Endometrial microvascular endothelial cells (primary cell): ENCODE measurements around the gene DPYSL5. TPM values are rescaled to one million over a fixed set of nuclear protein-coding genes. Genes with fewer than 3 reads are reported as not detected.
"Not testable (repeated sequence)": the region's sequence is repeated elsewhere in the genome, so short reads cannot be mapped to it uniquely, and the experiment has no call there.

ENCODE experiments used
- in situ Hi-C: cut with HindIII; loops from 2 replicates; pipeline ENCODE4 v1.10.0; 2017; ENCODE audit warnings: low sequenced_read_pairs, low pct_unique_long_range_greater_than_20kb; ENCODE audit errors: inconsistent ontology term
- total RNA-seq: library from RNA; depleted of rRNA; stranded (reverse); fragments of >200 nt; gene quantifications from one replicate; pipeline ENCODE4 v1.2.3, GENCODE V29; 2015; ENCODE audit errors: inconsistent ontology term

Gene DPYSL5
- total RNA-seq, result not detected

GRCh38 chr2:26847655-26848335 is at the start of gene DPYSL5:
TSS of gene DPYSL5 (plus strand) at chr2:26848132. CDS start at chr2:26898500, 50,368 bp downstream.
- in situ Hi-C loops, result no loop called here

GRCh38 chr2:26801328-26801727 is 46.6 kb upstream of the DPYSL5 start:
- in situ Hi-C loops, result no loop called here

GRCh38 chr2:26801796-26802195 is 46.1 kb upstream of the DPYSL5 start:
- in situ Hi-C loops, result no loop called here

- in situ Hi-C loops, result no loop called here
Measured at GRCh38 chr2:26805241-26805676, 42.7 kb upstream of the DPYSL5 start.

GRCh38 chr2:26807788-26808460 is 40.0 kb upstream of the DPYSL5 start:
- in situ Hi-C loops, result no loop called here

- in situ Hi-C loops, result no loop called here
Measured at GRCh38 chr2:26809211-26809610, 38.7 kb upstream of the DPYSL5 start.

- in situ Hi-C loops, result no loop called here
Measured at GRCh38 chr2:26809876-26810577, 37.9 kb upstream of the DPYSL5 start.

GRCh38 chr2:26811261-26811660 is 36.7 kb upstream of the DPYSL5 start:
- in situ Hi-C loops, result no loop called here

GRCh38 chr2:26811791-26812694 is 35.9 kb upstream of the DPYSL5 start:
- in situ Hi-C loops, result no loop called here

GRCh38 chr2:26812731-26813130 is 35.2 kb upstream of the DPYSL5 start:
- in situ Hi-C loops, result no loop called here

GRCh38 chr2:26814072-26814765 is 33.7 kb upstream of the DPYSL5 start:
- in situ Hi-C loops, result not testable (repeated sequence)

GRCh38 chr2:26816893-26817292 is 31.0 kb upstream of the DPYSL5 start:
- in situ Hi-C loops, result no loop called here

GRCh38 chr2:26818255-26818654 is 29.7 kb upstream of the DPYSL5 start:
- in situ Hi-C loops, result no loop called here

- in situ Hi-C loops, result no loop called here
Measured at GRCh38 chr2:26818972-26819371, 29.0 kb upstream of the DPYSL5 start.

- in situ Hi-C loops, result no loop called here
Measured at GRCh38 chr2:26820932-26821331, 27.0 kb upstream of the DPYSL5 start.

GRCh38 chr2:26822877-26823276 is 25.1 kb upstream of the DPYSL5 start:
- in situ Hi-C loops, result no loop called here

GRCh38 chr2:26838121-26838906 is 9.6 kb upstream of the DPYSL5 start:
- in situ Hi-C loops, result no loop called here
